ENCODE results near the gene DLL3.

- TF ChIP-seq CTCF (conservative IDR thresholded peaks at IDR 0.05; ENCODE audit: low read depth in 2 of 2), result no peak
- TF ChIP-seq JUNB (IDR thresholded peaks at IDR 0.05; ENCODE audit: unreplicated experiment), result no peak
- no peak for TF ChIP-seq REST (IDR thresholded peaks at IDR 0.05; ENCODE audit: unreplicated experiment)
These were observed 2.7 kb upstream of the DLL3 start for GRCh38 chr19:39496063-39496462.
